Progenitor cell of endocrine pancreas (in vitro differentiated cells): ENCODE measurements around the gene YIPF6. TPM values are rescaled to one million over a fixed set of nuclear protein-coding genes. Genes with fewer than 3 reads are reported as not detected.

ENCODE experiments used
- DNase-seq: peaks from one replicate; pipeline ENCODE4 v3.0.0; 2021; ENCODE audit warnings: low spot score; ENCODE audit not compliant: unreplicated experiment
- H3K27ac Mint-ChIP-seq: 2 replicates; pipeline ENCODE4 v1.8.0; 2021; ENCODE audit warnings: mild to moderate bottlenecking, moderate library complexity, mixed read lengths
- H3K27me3 Mint-ChIP-seq: 2 replicates; pipeline ENCODE4 v1.8.0; 2021; ENCODE audit warnings: mixed read lengths
- H3K36me3 Mint-ChIP-seq: 2 replicates; pipeline ENCODE4 v1.8.0; 2022; ENCODE audit warnings: mixed read lengths; ENCODE audit not compliant: insufficient read depth
- H3K4me1 Mint-ChIP-seq: 2 replicates; pipeline ENCODE4 v1.8.0; 2021; ENCODE audit warnings: low read depth, mixed read lengths
- H3K4me3 Mint-ChIP-seq: 2 replicates; pipeline ENCODE4 v1.8.0; 2021; ENCODE audit warnings: low read depth, mild to moderate bottlenecking, moderate library complexity, mixed read lengths
- H3K9me3 Mint-ChIP-seq: 2 replicates; pipeline ENCODE4 v1.8.0; 2021; ENCODE audit warnings: low read depth, mixed read lengths
- total RNA-seq: library from RNA; stranded (reverse); gene quantifications from 2 replicates; pipeline ENCODE4 v1.2.1, GENCODE V29; 2021
- TF ChIP-seq, protein P1 (sequence below): fragments of 200-600 bp; sonication (generic); IDR thresholded peaks from one replicate; pipeline ENCODE4 v1.5.0; 2021; ENCODE audit warnings: antibody characterized with exemption, mild to moderate bottlenecking; ENCODE audit not compliant: unreplicated experiment

YIPF6 gene
- total RNA-seq, 1 donor from 2014 or later, result 47.2 TPM

DNA sequence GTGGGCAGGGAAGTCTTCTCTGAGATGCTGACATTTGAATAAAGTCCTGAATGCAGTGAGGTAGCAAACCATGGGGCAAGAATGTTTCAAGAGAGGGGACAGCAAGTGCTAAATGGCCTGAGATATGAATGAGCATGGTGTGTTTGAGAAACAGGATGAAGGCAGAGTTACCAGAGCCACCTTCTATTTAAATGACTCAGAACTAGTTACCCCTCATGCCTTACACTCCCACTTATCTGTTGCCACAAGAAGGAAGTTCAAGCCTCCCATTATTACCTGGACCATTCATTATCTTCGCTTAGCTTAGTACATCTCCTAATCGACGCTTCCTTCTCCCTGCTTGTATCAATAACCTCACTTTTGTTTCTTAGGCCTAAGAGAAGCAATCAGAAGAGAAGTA lies 81.0 kb downstream of the YIPF6 start:
- TF ChIP-seq, protein P1, sequence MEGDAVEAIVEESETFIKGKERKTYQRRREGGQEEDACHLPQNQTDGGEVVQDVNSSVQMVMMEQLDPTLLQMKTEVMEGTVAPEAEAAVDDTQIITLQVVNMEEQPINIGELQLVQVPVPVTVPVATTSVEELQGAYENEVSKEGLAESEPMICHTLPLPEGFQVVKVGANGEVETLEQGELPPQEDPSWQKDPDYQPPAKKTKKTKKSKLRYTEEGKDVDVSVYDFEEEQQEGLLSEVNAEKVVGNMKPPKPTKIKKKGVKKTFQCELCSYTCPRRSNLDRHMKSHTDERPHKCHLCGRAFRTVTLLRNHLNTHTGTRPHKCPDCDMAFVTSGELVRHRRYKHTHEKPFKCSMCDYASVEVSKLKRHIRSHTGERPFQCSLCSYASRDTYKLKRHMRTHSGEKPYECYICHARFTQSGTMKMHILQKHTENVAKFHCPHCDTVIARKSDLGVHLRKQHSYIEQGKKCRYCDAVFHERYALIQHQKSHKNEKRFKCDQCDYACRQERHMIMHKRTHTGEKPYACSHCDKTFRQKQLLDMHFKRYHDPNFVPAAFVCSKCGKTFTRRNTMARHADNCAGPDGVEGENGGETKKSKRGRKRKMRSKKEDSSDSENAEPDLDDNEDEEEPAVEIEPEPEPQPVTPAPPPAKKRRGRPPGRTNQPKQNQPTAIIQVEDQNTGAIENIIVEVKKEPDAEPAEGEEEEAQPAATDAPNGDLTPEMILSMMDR, result no peak
- no peaks in the 10 kb centered on the region for H3K4me1 Mint-ChIP-seq
- no peaks in the 10 kb centered on the region for H3K36me3 Mint-ChIP-seq
- no peak overlapping the region for H3K27ac Mint-ChIP-seq
- H3K27me3 Mint-ChIP-seq, result no peaks in the 10 kb centered on the region
- no peak overlapping the region for H3K4me3 Mint-ChIP-seq
- H3K9me3 Mint-ChIP-seq, result peaks cover 10% of the 10 kb centered on the region
- no peak for DNase-seq

GRCh38 chrX:68584221-68584620 lies 85.4 kb downstream of the YIPF6 start:
- H3K27me3 Mint-ChIP-seq, result no peaks in the 10 kb centered on the region
- no peak for DNase-seq
- TF ChIP-seq, protein P1, result no peak
- H3K9me3 Mint-ChIP-seq, result peaks cover 14% of the 10 kb centered on the region
- H3K4me1 Mint-ChIP-seq, result no peaks in the 10 kb centered on the region
- H3K4me3 Mint-ChIP-seq, result no peak overlapping the region
- no peak overlapping the region for H3K27ac Mint-ChIP-seq
- H3K36me3 Mint-ChIP-seq, result no peaks in the 10 kb centered on the region

Other genes starting within 250 kb of the YIPF6 start
- gene OPHN1, start 65.6 kb upstream of the YIPF6 start, total RNA-seq, result 6.5 and 7.2 TPM in 2 replicates
- gene STARD8, start 148.6 kb downstream of the YIPF6 start, total RNA-seq, result 0.60 and 1.00 TPM in 2 replicates